A549 (cell line): ENCODE results near the gene PAK2. TPM values are rescaled to one million over a fixed set of nuclear protein-coding genes. Genes with fewer than 3 reads are reported as not detected.
A peak's percentile ranks its signal among the peaks of the same experiment; 100 is the strongest.

Experiments used
- ATAC-seq, 2 experiments: fragments of 200-7000 bp in 1 of 2; fragments of >200 bp in 1 of 2; cut with Nextera tagmentation in 1 of 2; cut with Tn5 transposase in 1 of 2; 3 replicates each; pipeline versions ENCODE4 v1.8.0 to v1.9.1; 2018 to 2020; ENCODE audit warnings: mild to moderate bottlenecking in 1 of 2, moderate library complexity in 1 of 2
- CTCF ChIA-PET: fragments of 300-600 bp; sonication (Branson Sonifier 250); formaldehyde crosslinking; extraction: SDS; loops from one replicate; lab custom pipeline; 2021; ENCODE audit warnings: antibody characterized with exemption, inconsistent platforms; lab: Yijun Ruan, JAX
- POLR2A ChIA-PET: fragments of 350-600 bp; formaldehyde crosslinking; extraction: SDS; loops from one replicate; lab custom pipeline; 2021; ENCODE audit warnings: antibody characterized with exemption, inconsistent platforms; lab: Yijun Ruan, JAX
- DNase-seq, 2 experiments: peaks; one replicate each; pipeline versions ENCODE4 v3.0.0 to v3.0.0-alpha.2; 2011 to 2016; ENCODE audit warnings: low read depth in 1 of 2, low spot score in 1 of 2
- FAIRE-seq: peaks from 2 replicates; lab custom pipeline; 2011; peaks lifted over from hg19 to GRCh38; lab: Jason Lieb, UNC
- H3K27ac ChIP-seq, 2 experiments: fragments of >200 bp; sonication (Bioruptor Twin); formaldehyde crosslinking; 3 replicates each; pipeline ENCODE4 v1.5.1; 2016 to 2017
- H3K4me1 ChIP-seq: fragments of >200 bp; sonication (Bioruptor Twin); formaldehyde crosslinking; 3 replicates; pipeline ENCODE4 v1.6.1; 2016
- H3K4me2 ChIP-seq: fragments of >200 bp; sonication (Bioruptor Twin); formaldehyde crosslinking; 3 replicates; pipeline ENCODE4 v1.6.1; 2016
- H3K4me3 ChIP-seq: fragments of >200 bp; sonication (Bioruptor Twin); formaldehyde crosslinking; 3 replicates; pipeline ENCODE4 v1.5.1; 2016
- H3K9me3 ChIP-seq: fragments of >200 bp; sonication (Bioruptor Twin); formaldehyde crosslinking; 3 replicates; pipeline ENCODE4 v1.6.1; 2016
- CEBPB ChIP-seq, 2 experiments: fragments of >200 bp in 1 of 2; sonication (Bioruptor Twin) in 1 of 2; formaldehyde crosslinking in 1 of 2; IDR thresholded peaks; 2 replicates each; pipeline ENCODE4 v1.6.1; 2012 to 2016
- E2F6 ChIP-seq: IDR thresholded peaks from 2 replicates; pipeline ENCODE4 v1.6.1; 2012; ENCODE audit warnings: low read depth, borderline replicate concordance
- EHF ChIP-seq: fragments of 250-450 bp; sonication (Bioruptor Pico); IDR thresholded peaks from 2 replicates; pipeline ENCODE4 v1.5.0; 2020; ENCODE audit warnings: mild to moderate bottlenecking
- EHMT2 ChIP-seq: fragments of 200-600 bp; sonication (generic); IDR thresholded peaks from 2 replicates; pipeline ENCODE4 v1.6.1; 2016; ENCODE audit warnings: antibody characterized with exemption, low read depth, mild to moderate bottlenecking, moderate library complexity
- FOSB ChIP-seq: fragments of 250-450 bp; sonication (Bioruptor Pico); IDR thresholded peaks from 2 replicates; pipeline ENCODE4 v1.5.0; 2020; ENCODE audit warnings: mild to moderate bottlenecking, moderate library complexity
- FOSL2 ChIP-seq, 2 experiments: fragments of 450-650 bp in 1 of 2; fragments of >200 bp in 1 of 2; sonication (Bioruptor Twin) in 1 of 2; formaldehyde crosslinking; IDR thresholded peaks; 2 replicates each; pipeline versions ENCODE4 v1.5.0 to v1.6.1; 2016 to 2020; ENCODE audit warnings: mild to moderate bottlenecking in 1 of 2, moderate library complexity in 1 of 2
- FOXS1 ChIP-seq: fragments of 250-450 bp; sonication (Bioruptor Pico); IDR thresholded peaks from 2 replicates; pipeline ENCODE4 v1.5.0; 2020; ENCODE audit warnings: mild to moderate bottlenecking, moderate library complexity
- HMGXB4 ChIP-seq: fragments of 250-450 bp; sonication (Bioruptor Pico); IDR thresholded peaks from 2 replicates; pipeline ENCODE4 v1.5.0; 2021; ENCODE audit warnings: mild to moderate bottlenecking, moderate library complexity, borderline replicate concordance
- HOXA7 ChIP-seq: fragments of 250-450 bp; sonication (Bioruptor Pico); IDR thresholded peaks from 2 replicates; pipeline ENCODE4 v1.5.0; 2020; ENCODE audit warnings: mild to moderate bottlenecking, moderate library complexity
- KDM1A ChIP-seq: fragments of 200-600 bp; sonication (generic); IDR thresholded peaks from 2 replicates; pipeline ENCODE4 v1.6.1; 2016; ENCODE audit warnings: low read depth, mild to moderate bottlenecking
- KDM5A ChIP-seq: fragments of 200-600 bp; sonication (generic); IDR thresholded peaks from 2 replicates; pipeline ENCODE4 v1.6.1; 2016; ENCODE audit warnings: antibody characterized with exemption, mild to moderate bottlenecking
- MAFK ChIP-seq: fragments of 450-650 bp; IDR thresholded peaks from 2 replicates; pipeline ENCODE4 v1.6.1; 2014; ENCODE audit not compliant: partially characterized antibody
- MAX ChIP-seq: IDR thresholded peaks from 2 replicates; pipeline ENCODE4 v1.6.1; 2012
- NFE2L2 ChIP-seq: fragments of 150-350 bp; conservative IDR thresholded peaks from 2 replicates; pipeline ENCODE4 v1.6.1; 2014; ENCODE audit warnings: low read length
- NPAS2 ChIP-seq: fragments of 250-450 bp; sonication (Bioruptor Pico); IDR thresholded peaks from 2 replicates; pipeline ENCODE4 v1.8.0; 2022; ENCODE audit warnings: mild to moderate bottlenecking, moderate library complexity, borderline replicate concordance
- PHF8 ChIP-seq: fragments of 200-600 bp; sonication (generic); IDR thresholded peaks from 2 replicates; pipeline ENCODE4 v1.6.1; 2016; ENCODE audit warnings: low read depth, mild to moderate bottlenecking, antibody characterized with exemption, moderate library complexity, borderline replicate concordance
- RAD21 ChIP-seq, 2 experiments: fragments of >200 bp in 1 of 2; sonication (Bioruptor Twin) in 1 of 2; formaldehyde crosslinking in 1 of 2; IDR thresholded peaks in 1 of 2; conservative IDR thresholded peaks in 1 of 2; 2 replicates in 1 of 2; 3 replicates in 1 of 2; pipeline ENCODE4 v1.6.1; 2012 to 2018; ENCODE audit warnings: inconsistent platforms in 1 of 2
- RARB ChIP-seq: fragments of 250-450 bp; sonication (Bioruptor Pico); IDR thresholded peaks from 2 replicates; pipeline ENCODE4 v1.8.0; 2021; ENCODE audit warnings: mild to moderate bottlenecking, moderate library complexity
- RCOR1 ChIP-seq: fragments of 150-350 bp; IDR thresholded peaks from 2 replicates; pipeline ENCODE4 v1.6.1; 2014; ENCODE audit warnings: antibody characterized with exemption, low read length, low read depth
- REST ChIP-seq: fragments of 200-600 bp; sonication (generic); IDR thresholded peaks from 2 replicates; pipeline ENCODE4 v1.6.1; 2016; ENCODE audit warnings: antibody characterized with exemption, mild to moderate bottlenecking, moderate library complexity
- RFX5 ChIP-seq: fragments of 450-650 bp; IDR thresholded peaks from 2 replicates; pipeline ENCODE4 v1.7.1; 2014; ENCODE audit warnings: antibody characterized with exemption, mild to moderate bottlenecking, moderate library complexity
- RNF2 ChIP-seq: fragments of 200-600 bp; sonication (generic); IDR thresholded peaks from 2 replicates; pipeline ENCODE4 v1.6.1; 2016; ENCODE audit warnings: low read depth, mild to moderate bottlenecking, antibody characterized with exemption, moderate library complexity, borderline replicate concordance
- SMC3 ChIP-seq: fragments of >200 bp; sonication (Bioruptor Twin); formaldehyde crosslinking; IDR thresholded peaks from 3 replicates; pipeline ENCODE4 v1.6.1; 2018; ENCODE audit warnings: inconsistent platforms
- TFCP2L1 ChIP-seq: fragments of 250-450 bp; sonication (Bioruptor Pico); IDR thresholded peaks from 2 replicates; pipeline ENCODE4 v1.5.0; 2021; ENCODE audit warnings: mild to moderate bottlenecking
- TP53 ChIP-seq: fragments of 250-450 bp; sonication (Bioruptor Pico); IDR thresholded peaks from 2 replicates; pipeline ENCODE4 v1.5.0; 2021; ENCODE audit warnings: mild to moderate bottlenecking, moderate library complexity
- USF2 ChIP-seq: fragments of 450-650 bp; IDR thresholded peaks from 2 replicates; pipeline ENCODE4 v1.6.1; 2014; ENCODE audit warnings: antibody characterized with exemption
- WGBS: methylation state at CpG from one replicate; pipeline ENCODE4 v1.1.6; 2017; ENCODE audit errors: missing lambda C conversion rate; 5-methylcytosine and 5-hydroxymethylcytosine counted together
- polyA plus RNA-seq, 4 experiments: library from polyadenylated mRNA; depleted of rRNA in 3 of 4; stranded (reverse); fragments of >200 nt; fragmentation: RNase III in 1 of 4; extraction: RNeasy Plus Mini Kit Qiagen cat#74134 plus additional on column Dnase treatment in 1 of 4; gene quantifications; 2 replicates in 3 of 4; 3 replicates in 1 of 4; pipeline ENCODE4 v1.2.3, GENCODE V29; 2011 to 2017

Gene PAK2
- polyA plus RNA-seq, 2 of the 4 experiments (the other 2 are of a cell fraction) = 33.0 to 49.8 TPM

GRCh38 chr3:196740481-196741248 is 1.0 kb downstream of the PAK2 start:
- 2% methylated on average over 30 of the region's 30 CpGs for WGBS

GRCh38 chr3:196741249-196741889 is 1.7 kb downstream of the PAK2 start:
- H3K9me3 ChIP-seq = no peaks in the 10 kb centered on the region
- H3K27ac ChIP-seq = peak overlapping the region; percentile 94 to 95
- H3K4me3 ChIP-seq = peak overlapping the region; percentile 70
- H3K4me1 ChIP-seq = peaks cover 7% of the 10 kb centered on the region; the same call in 1 of the 3 replicates
- FAIRE-seq (no peak), DNase-seq (no peak), ATAC-seq (no peak)
- WGBS = 11% methylated on average over 5 of the region's 5 CpGs
- CTCF ChIA-PET = no interaction called here
- peak overlapping the region; percentile 92 for H3K4me2 ChIP-seq
- POLR2A ChIA-PET = interaction anchor here (2.3 kb wide), 1 partner anchor 201 kb away, joined by 8 read pairs; the partner anchor contains the start of gene NCBP2
- TF ChIP-seq TP53 (no peak), NFE2L2 (no peak), FOSB (CRISPR knock-in tag) (no peak), RAD21 (conservative IDR thresholded peaks at IDR 0.05 in 1 of 2, IDR thresholded peaks at IDR 0.05 in 1 of 2) (no peak), RFX5 (no peak), MAX (no peak), CEBPB (IDR thresholded peaks at IDR 0.05) (no peak), MAFK (no peak), EHF (no peak), TFCP2L1 (CRISPR knock-in tag) (no peak), NPAS2 (CRISPR knock-in tag) (no peak), EHMT2 (no peak), HMGXB4 (CRISPR knock-in tag) (no peak), E2F6 (no peak), SMC3 (no peak), RCOR1 (no peak), USF2 (no peak), FOSL2 (IDR thresholded peaks at IDR 0.05) (no peak), FOSL2 (CRISPR knock-in tag; IDR thresholded peaks at IDR 0.05) (no peak)

More at GRCh38 chr3:196740481-196741248, 1.0 kb downstream of the PAK2 start:
- DNase-seq (peak in 1 of 2 experiments; percentile 15), ATAC-seq (peak; percentile 38 to 41; a peak in 5 of 6 replicates), FAIRE-seq (no peak)
- H3K4me1 ChIP-seq = peaks cover 7% of the 10 kb centered on the region; the same call in 1 of the 3 replicates
- H3K4me3 ChIP-seq = peak overlapping the region; percentile 70
- ChIA-PET CTCF (interaction anchor here (1.0 kb wide), 1 partner anchor 29 kb away, joined by 3 read pairs; no protein-coding TSS in a partner anchor), POLR2A (interaction anchor here (0.7 to 2.3 kb wide), 5 partner anchors 10 to 202 kb away, joined by 3 to 13 read pairs (median 8); partner anchors contain the start of genes CEP19, NCBP2, PIGX and SENP5)
- TF ChIP-seq PHF8 (no peak), NPAS2 (CRISPR knock-in tag) (no peak), KDM1A (no peak), KDM5A (no peak), REST (no peak), RARB (CRISPR knock-in tag) (no peak), HOXA7 (no peak), RNF2 (no peak), RFX5 (no peak), RAD21 (conservative IDR thresholded peaks at IDR 0.05 in 1 of 2, IDR thresholded peaks at IDR 0.05 in 1 of 2) (no peak), FOXS1 (CRISPR knock-in tag) (no peak), NFE2L2 (no peak), SMC3 (no peak)
- H3K4me2 ChIP-seq = peak overlapping the region; percentile 92
- no peaks in the 10 kb centered on the region for H3K9me3 ChIP-seq
- H3K27ac ChIP-seq = peak overlapping the region; percentile 94 to 95
